HEK293T (cell line): ENCODE results near the gene ZNF771.

ENCODE experiments used
- BHLHE40 ChIP-seq: fragments of 450-650 bp; IDR thresholded peaks from 2 replicates; pipeline ENCODE4 v1.6.1; 2016; ENCODE audit warnings: mild to moderate bottlenecking, moderate library complexity, borderline replicate concordance
- CTBP1 ChIP-seq: fragments of 450-650 bp; IDR thresholded peaks from 2 replicates; pipeline ENCODE4 v1.6.1; 2016; ENCODE audit warnings: borderline replicate concordance
- ELF4 ChIP-seq: fragments of 450-650 bp; IDR thresholded peaks from 2 replicates; pipeline ENCODE4 v1.6.1; 2017; ENCODE audit warnings: antibody characterized with exemption
- FOXK2 ChIP-seq: fragments of 450-650 bp; IDR thresholded peaks from 2 replicates; pipeline ENCODE4 v1.6.1; 2016; ENCODE audit warnings: mild to moderate bottlenecking
- FOXM1 ChIP-seq: fragments of 450-650 bp; IDR thresholded peaks from 2 replicates; pipeline ENCODE4 v1.6.1; 2017; ENCODE audit warnings: mild to moderate bottlenecking, borderline replicate concordance
- L3MBTL2 ChIP-seq: fragments of 450-650 bp; conservative IDR thresholded peaks from 2 replicates; pipeline ENCODE4 v1.6.1; 2016; ENCODE audit warnings: mild to moderate bottlenecking
- LEF1 ChIP-seq: fragments of 450-650 bp; IDR thresholded peaks from 2 replicates; pipeline ENCODE4 v1.6.1; 2017; ENCODE audit warnings: mild to moderate bottlenecking, borderline replicate concordance
- NFRKB ChIP-seq: fragments of 450-650 bp; IDR thresholded peaks from 2 replicates; pipeline ENCODE4 v1.6.1; 2016; ENCODE audit warnings: mild to moderate bottlenecking, moderate library complexity
- PKNOX1 ChIP-seq: fragments of 450-650 bp; IDR thresholded peaks from 2 replicates; pipeline ENCODE4 v1.6.1; 2016
- SP1 ChIP-seq: fragments of 450-650 bp; IDR thresholded peaks from 2 replicates; pipeline ENCODE4 v1.6.1; 2017
- SUZ12 ChIP-seq: fragments of 450-650 bp; IDR thresholded peaks from 2 replicates; pipeline ENCODE4 v1.6.1; 2016; ENCODE audit warnings: mild to moderate bottlenecking
- TARDBP ChIP-seq: fragments of 450-650 bp; IDR thresholded peaks from 2 replicates; pipeline ENCODE4 v1.6.1; 2016
- ZNF384 ChIP-seq: fragments of 450-650 bp; IDR thresholded peaks from 2 replicates; pipeline ENCODE4 v1.6.1; 2016

DNA sequence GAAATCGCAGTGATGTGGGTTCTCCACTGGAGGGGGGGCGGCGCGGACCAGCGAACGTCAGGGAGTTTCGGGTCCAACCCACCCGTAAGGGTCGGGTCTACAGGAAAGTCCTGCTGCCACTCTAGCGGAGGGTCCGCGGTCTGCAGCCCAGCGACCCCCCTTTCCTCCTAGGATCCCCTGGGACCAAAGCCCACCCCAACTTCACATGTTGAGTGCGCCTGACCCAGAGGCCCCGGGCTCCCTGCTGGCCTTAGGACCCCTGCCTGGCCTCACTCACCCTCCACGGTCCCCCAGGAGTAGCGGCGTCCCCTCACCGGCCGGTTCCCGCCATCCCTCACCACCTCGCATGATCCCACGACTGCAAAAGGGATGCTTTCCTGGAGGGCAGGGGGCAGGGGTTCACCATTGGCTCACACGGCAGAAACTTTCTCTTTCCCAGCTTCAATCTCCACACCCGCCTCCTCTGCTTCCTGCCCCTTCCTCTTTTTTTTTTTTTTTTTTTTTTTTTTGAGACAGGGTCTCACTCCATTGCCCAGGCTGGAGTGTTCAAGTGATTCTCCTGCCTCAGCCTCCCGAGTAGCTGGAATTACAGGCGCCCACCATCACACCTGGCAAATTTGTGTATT is 28.1 kb upstream of the ZNF771 start:
- TF ChIP-seq FOXM1 (no peak), SUZ12 (no peak), BHLHE40 (no peak), SP1 (no peak), LEF1 (no peak), TARDBP (no peak), CTBP1 (no peak), ELF4 (no peak), ZNF384 (no peak), PKNOX1 (no peak), NFRKB (no peak), FOXK2 (no peak), L3MBTL2 (no peak)
